H1 (cell line): ENCODE measurements around the gene NEGR1. TPM values are rescaled to one million over a fixed set of nuclear protein-coding genes. Genes with fewer than 3 reads are reported as not detected.

Experiments used
- BRCA1 ChIP-seq: IDR thresholded peaks from 2 replicates; pipeline ENCODE4 v1.6.1; 2012; ENCODE audit warnings: low read depth, low read length, improper control_type of control experiment
- CHD7 ChIP-seq: fragments of 300-600 bp; sonication (generic); IDR thresholded peaks from 2 replicates; pipeline ENCODE4 v1.7.1; 2012; ENCODE audit warnings: low read length, moderate library complexity, mild to moderate bottlenecking, inconsistent platforms; ENCODE audit not compliant: insufficient replicate concordance
- GTF2F1 ChIP-seq: IDR thresholded peaks from 2 replicates; pipeline ENCODE4 v1.6.1; 2012; ENCODE audit warnings: low read depth, low read length, improper control_type of control experiment, borderline replicate concordance
- SIRT6 ChIP-seq: IDR thresholded peaks from one replicate; pipeline ENCODE4 v1.7.1; 2012; ENCODE audit warnings: low read length, inconsistent platforms
- polyA plus RNA-seq, 7 experiments: library from polyadenylated mRNA; depleted of rRNA in 3 of 7; stranded (reverse) in 5 of 7; unstranded in 2 of 7; fragments of >200 nt in 5 of 7; fragments of 200-250 nt in 2 of 7; gene quantifications; 1 replicate in 5 of 7; 2 replicates in 1 of 7; 4 replicates in 1 of 7; pipeline versions ENCODE4 v1.2.1 to v1.2.3, GENCODE V29; 2011 to 2013; ENCODE audit warnings: missing spikeins in 2 of 7, mixed read lengths in 2 of 7
- total RNA-seq: library from RNA; stranded (reverse); fragmentation: NEBNext Ultra II Directional; extraction: Animal tissue kit (Norgen Biotek cat#: 25700); gene quantifications from 2 replicates; pipeline ENCODE4 v1.2.1, GENCODE V29; 2021

NEGR1 gene
- total and polyA plus RNA-seq, 2 of the 8 experiments (the other 6 are each of a cell fraction or from before 2014, with no cell fraction given), result 0.71 to 1.3 TPM

DNA sequence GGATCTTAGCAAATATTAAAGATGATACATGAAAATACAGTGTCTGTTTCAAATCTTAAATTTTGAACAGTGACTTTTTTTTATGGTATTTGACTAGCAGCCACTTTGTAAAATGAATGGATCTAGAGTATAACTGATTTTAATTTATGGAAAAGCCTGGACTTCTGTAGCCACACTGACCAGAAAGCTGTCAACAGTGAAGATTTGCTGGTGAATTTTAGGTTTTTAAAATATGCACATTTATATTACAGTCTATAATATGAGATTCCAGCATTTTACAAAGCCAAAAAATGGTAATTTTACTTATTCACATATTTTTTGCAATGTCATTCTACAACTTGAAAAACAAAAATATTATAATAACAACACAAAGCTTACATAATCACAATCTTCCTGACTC is 131.8 kb downstream of the NEGR1 start (continued):
- TF ChIP-seq CHD7 (no peak), BRCA1 (no peak), SIRT6 (no peak), GTF2F1 (no peak)
